ENCODE measurements around the gene NR6A1. TPM values are rescaled to one million over a fixed set of nuclear protein-coding genes. Genes with fewer than 3 reads are reported as not detected.
A peak's percentile ranks its signal among the peaks of the same experiment; 100 is the strongest.

Gene NR6A1
- total RNA-seq, 6 donors from 2014 or later: 4.2 to 34.6 (median 8.2) TPM

DNA sequence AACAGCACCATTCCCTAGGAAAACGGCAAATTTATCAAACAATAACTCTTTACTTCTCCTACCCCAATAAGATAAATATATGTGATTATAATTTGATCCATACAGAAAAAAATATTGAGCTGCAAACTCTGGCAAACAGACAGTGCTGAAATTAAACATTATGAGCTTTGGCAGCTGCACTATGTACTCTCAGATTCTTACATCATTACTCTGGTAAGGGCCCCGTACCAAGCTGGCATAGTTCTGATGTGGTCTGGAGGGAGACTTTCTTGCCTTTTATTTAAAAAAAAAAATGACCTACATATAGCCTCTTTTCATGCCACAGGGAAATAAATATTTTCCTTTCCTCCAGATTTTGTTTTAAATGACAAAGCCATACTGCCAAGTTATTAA lies 95.0 kb downstream of the NR6A1 start:
- 57 to 60% methylated on average over 2 of the region's 2 CpGs for WGBS, 2 donors
- ATAC-seq (ENCODE audit: low FRiP score in 2 of 2): no peak

GRCh38 chr9:124675261-124676158 lies 95.6 kb downstream of the NR6A1 start:
- Histone ChIP-seq H3K9me3 (no peaks in the 10 kb centered on the region), H3K36me3 (no peaks in the 10 kb centered on the region), H3K27ac (peak overlapping the region in 1 of 4 donors; percentile 22), H3K27me3 (no peaks in the 10 kb centered on the region), H3K4me1 (peaks cover 0 to 10% (median 6%) of the 10 kb centered on the region in 4 donors), H3K4me3 (no peak overlapping the region)
- ATAC-seq (ENCODE audit: low FRiP score in 2 of 2): no peak
- 56 to 57% methylated on average over 6 of the region's 6 CpGs for WGBS, 2 donors
- TF ChIP-seq CTCF (IDR thresholded peaks at IDR 0.05) (no peak), EP300 (IDR thresholded peaks at IDR 0.05) (no peak), POLR2A (IDR thresholded peaks at IDR 0.05) (no peak), POLR2AphosphoS5 (IDR thresholded peaks at IDR 0.05) (no peak)
- no peak for DNase-seq

More for the DNA sequence above, 95.0 kb downstream of the NR6A1 start:
- no peaks in the 10 kb centered on the region for H3K36me3 ChIP-seq
- no peak for DNase-seq
- H3K4me1 ChIP-seq: peaks cover 0 to 10% (median 6%) of the 10 kb centered on the region in 4 donors
- no peak for TF ChIP-seq EP300 (IDR thresholded peaks at IDR 0.05)
- no peak for TF ChIP-seq CTCF (IDR thresholded peaks at IDR 0.05)
- no peak for TF ChIP-seq POLR2A (IDR thresholded peaks at IDR 0.05)
- TF ChIP-seq POLR2AphosphoS5 (IDR thresholded peaks at IDR 0.05): no peak
- H3K27me3 ChIP-seq: no peaks in the 10 kb centered on the region
- no peak overlapping the region for H3K27ac ChIP-seq
- H3K4me3 ChIP-seq: no peak overlapping the region
- no peaks in the 10 kb centered on the region for H3K9me3 ChIP-seq

DNA sequence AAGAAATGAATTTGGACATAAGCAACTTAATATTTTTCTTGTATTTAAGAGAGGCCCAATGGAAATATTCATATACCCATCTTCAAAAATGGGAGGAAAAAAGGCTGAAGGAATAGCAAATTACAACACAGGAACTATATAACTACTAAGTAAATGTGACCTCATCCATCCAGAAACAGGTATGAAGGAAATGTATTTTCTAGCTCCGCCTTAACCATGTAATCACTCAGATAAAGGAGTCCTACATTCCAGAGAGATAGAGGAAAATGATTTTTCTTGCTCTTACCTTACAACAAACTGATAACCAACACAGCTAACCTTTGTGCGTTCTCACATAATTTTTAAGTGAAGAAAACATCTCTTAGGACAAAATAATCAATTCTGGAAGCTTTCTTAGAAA lies 96.5 kb downstream of the NR6A1 start:
- H3K27ac ChIP-seq: no peak overlapping the region
- WGBS, 2 donors: 83 to 89% methylated on average over 2 of the region's 2 CpGs
- H3K4me1 ChIP-seq: peaks cover 0 to 10% (median 6%) of the 10 kb centered on the region in 4 donors
- TF ChIP-seq CTCF (IDR thresholded peaks at IDR 0.05) (no peak), POLR2AphosphoS5 (IDR thresholded peaks at IDR 0.05) (no peak)
- no peaks in the 10 kb centered on the region for H3K27me3 ChIP-seq
- no peaks in the 10 kb centered on the region for H3K9me3 ChIP-seq
- no peak for DNase-seq
- H3K36me3 ChIP-seq: no peaks in the 10 kb centered on the region
- no peak overlapping the region for H3K4me3 ChIP-seq
- ATAC-seq (ENCODE audit: low FRiP score in 2 of 2): no peak

DNA sequence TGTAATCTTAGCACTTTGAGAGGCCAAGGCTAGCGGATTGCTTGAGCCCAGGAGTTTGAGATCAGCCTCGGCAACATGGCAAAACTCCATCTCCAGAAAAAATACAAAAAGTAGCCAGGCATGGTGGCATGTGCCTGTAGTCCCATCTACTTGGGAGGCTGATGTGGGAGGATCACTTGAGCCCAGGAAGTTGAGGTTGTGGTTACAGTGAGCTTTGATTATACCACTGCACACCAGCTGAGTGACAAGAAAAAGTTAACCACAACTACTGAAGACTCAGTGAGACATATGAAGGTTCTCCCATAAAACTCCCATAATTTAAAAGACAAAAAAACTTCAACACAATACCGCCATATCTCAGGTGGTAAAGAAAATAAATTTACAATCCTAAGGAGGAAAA lies 98.0 kb downstream of the NR6A1 start:
- Histone ChIP-seq H3K36me3 (no peaks in the 10 kb centered on the region), H3K27me3 (no peaks in the 10 kb centered on the region), H3K4me3 (no peak overlapping the region), H3K27ac (no peak overlapping the region), H3K9me3 (no peaks in the 10 kb centered on the region), H3K4me1 (peaks cover 0 to 10% (median 6%) of the 10 kb centered on the region in 4 donors)
- DNase-seq (no peak), ATAC-seq (ENCODE audit: low FRiP score in 2 of 2) (no peak)
- TF ChIP-seq POLR2A (IDR thresholded peaks at IDR 0.05): no peak
- TF ChIP-seq CTCF (IDR thresholded peaks at IDR 0.05): no peak
- TF ChIP-seq POLR2AphosphoS5 (IDR thresholded peaks at IDR 0.05): no peak
- no peak for TF ChIP-seq EP300 (IDR thresholded peaks at IDR 0.05)
- 83 to 89% methylated on average over 3 of the region's 3 CpGs for WGBS, 2 donors

DNA sequence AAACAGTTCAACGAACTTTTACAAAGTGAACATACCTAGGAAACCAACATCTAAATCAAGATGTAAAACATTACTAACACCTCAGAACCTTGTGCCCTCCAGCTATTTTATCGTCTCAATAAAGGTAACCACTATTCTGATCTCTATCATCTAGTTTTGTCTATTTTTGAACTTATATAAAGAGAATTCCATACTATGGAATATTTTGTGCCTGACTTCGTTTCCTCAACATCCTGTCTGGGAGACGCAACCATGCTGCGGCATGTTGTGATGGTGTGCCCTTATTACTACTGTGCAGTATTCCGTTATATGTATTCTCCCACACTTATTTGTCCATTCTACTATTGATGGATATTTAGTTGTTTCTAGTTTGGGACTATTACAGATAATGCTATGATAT lies 99.2 kb downstream of the NR6A1 start:
- no peak for DNase-seq
- 90 to 91% methylated on average over 6 of the region's 6 CpGs for WGBS, 2 donors

More for the DNA sequence above, 99.2 kb downstream of the NR6A1 start:
- H3K36me3 ChIP-seq: no peaks in the 10 kb centered on the region
- no peaks in the 10 kb centered on the region for H3K9me3 ChIP-seq
- H3K4me1 ChIP-seq: peaks cover 0 to 10% (median 6%) of the 10 kb centered on the region in 4 donors
- no peak overlapping the region for H3K4me3 ChIP-seq
- H3K27ac ChIP-seq: no peak overlapping the region
- no peak for ATAC-seq (ENCODE audit: low FRiP score in 2 of 2)
- no peak for TF ChIP-seq EP300 (IDR thresholded peaks at IDR 0.05)
- no peak for TF ChIP-seq POLR2A (IDR thresholded peaks at IDR 0.05)
- no peak for TF ChIP-seq POLR2AphosphoS5 (IDR thresholded peaks at IDR 0.05)
- TF ChIP-seq CTCF (IDR thresholded peaks at IDR 0.05): no peak
- H3K27me3 ChIP-seq: no peaks in the 10 kb centered on the region
